ENCODE data around the gene KDM4B. TPM values are rescaled to one million over a fixed set of nuclear protein-coding genes. Genes with fewer than 3 reads are reported as not detected.

Gene KDM4B
- total RNA-seq, 4 donors from 2014 or later = 14.0 to 39.9 (median 19.5) TPM

DNA sequence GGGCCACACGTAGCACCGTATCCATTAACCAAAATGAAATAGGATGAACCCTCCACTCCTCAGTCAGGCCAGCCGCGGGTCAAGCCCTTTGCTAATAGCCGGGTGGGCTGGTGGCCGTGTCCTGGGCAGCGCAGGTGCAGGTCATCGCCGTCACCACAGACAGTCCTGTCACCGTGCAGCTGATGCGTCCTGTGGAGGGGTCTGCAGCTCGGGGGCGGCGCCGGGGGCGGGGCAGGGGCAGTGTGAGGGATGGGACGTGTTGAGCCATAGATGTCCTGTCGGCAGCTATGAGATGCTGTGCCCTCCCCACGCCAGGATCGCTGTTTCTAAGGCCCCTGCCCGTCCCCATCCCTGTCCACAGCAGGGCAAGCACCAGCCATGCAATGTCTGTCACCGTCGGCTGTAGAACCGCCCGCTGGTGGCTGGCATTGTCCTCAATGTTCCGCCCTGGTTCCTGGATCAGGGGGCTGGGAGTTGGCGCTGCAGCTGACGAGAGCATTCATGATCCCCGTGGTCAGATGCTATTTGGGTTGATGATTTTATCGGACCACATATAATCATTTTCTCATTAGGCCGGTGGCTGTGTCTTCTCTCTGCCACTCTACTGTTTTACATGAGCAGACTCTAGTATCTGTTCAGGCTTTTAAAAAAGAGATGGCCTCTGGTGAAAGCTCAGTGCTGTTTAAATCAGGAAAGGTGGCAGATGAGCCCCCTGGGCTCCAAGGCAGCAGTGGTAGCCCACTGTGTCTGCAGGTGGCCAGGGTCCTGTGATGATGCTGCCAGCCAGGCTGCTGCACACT, 126.1 kb downstream of the KDM4B start:
- TF ChIP-seq, protein P1, sequence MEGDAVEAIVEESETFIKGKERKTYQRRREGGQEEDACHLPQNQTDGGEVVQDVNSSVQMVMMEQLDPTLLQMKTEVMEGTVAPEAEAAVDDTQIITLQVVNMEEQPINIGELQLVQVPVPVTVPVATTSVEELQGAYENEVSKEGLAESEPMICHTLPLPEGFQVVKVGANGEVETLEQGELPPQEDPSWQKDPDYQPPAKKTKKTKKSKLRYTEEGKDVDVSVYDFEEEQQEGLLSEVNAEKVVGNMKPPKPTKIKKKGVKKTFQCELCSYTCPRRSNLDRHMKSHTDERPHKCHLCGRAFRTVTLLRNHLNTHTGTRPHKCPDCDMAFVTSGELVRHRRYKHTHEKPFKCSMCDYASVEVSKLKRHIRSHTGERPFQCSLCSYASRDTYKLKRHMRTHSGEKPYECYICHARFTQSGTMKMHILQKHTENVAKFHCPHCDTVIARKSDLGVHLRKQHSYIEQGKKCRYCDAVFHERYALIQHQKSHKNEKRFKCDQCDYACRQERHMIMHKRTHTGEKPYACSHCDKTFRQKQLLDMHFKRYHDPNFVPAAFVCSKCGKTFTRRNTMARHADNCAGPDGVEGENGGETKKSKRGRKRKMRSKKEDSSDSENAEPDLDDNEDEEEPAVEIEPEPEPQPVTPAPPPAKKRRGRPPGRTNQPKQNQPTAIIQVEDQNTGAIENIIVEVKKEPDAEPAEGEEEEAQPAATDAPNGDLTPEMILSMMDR (IDR thresholded peaks at IDR 0.05) = no peak
- TF ChIP-seq POLR2A (IDR thresholded peaks at IDR 0.05) = no peak
- peaks cover 0 to 20% (median 7%) of the 10 kb centered on the region in 3 donors for H3K4me1 ChIP-seq
- H3K27me3 ChIP-seq = no peaks in the 10 kb centered on the region
- H3K27ac ChIP-seq = no peak overlapping the region
- DNase-seq = no peak
- WGBS, 2 donors = 87 to 88% methylated on average over 6 to 7 of the region's 31 CpGs
- intact Hi-C loops (cut with DNase I) = no loop called here
- no peak overlapping the region for H3K4me3 ChIP-seq
- peaks cover 0 to 18% (median 16%) of the 10 kb centered on the region in 3 donors for H3K9me3 ChIP-seq
- peaks cover 0 to 86% (median 8%) of the 10 kb centered on the region in 3 donors for H3K36me3 ChIP-seq

DNA sequence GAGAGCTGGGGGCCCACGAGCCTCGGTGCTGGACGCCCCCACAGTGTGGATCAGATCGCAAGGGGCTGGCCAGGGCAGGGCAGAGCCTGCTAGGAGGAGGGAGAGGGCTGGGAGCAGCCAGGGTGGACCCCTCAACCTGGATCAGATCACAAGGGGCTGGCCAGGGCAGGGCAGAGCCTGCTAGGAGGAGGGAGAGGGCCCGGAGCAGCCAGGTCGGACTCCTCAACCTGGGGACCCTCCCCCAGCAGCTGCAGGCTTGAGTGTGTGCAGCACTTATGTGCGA, 126.6 kb downstream of the KDM4B start:
- H3K4me3 ChIP-seq = no peak overlapping the region
- DNase-seq = no peak
- 81 to 83% methylated on average over 3 to 5 of the region's 7 CpGs for WGBS, 2 donors
- no peaks in the 10 kb centered on the region for H3K27me3 ChIP-seq
- peaks cover 0 to 18% (median 7%) of the 10 kb centered on the region in 3 donors for H3K4me1 ChIP-seq
- H3K27ac ChIP-seq = no peak overlapping the region
- peaks cover 0 to 23% (median 18%) of the 10 kb centered on the region in 3 donors for H3K9me3 ChIP-seq
- no peak for TF ChIP-seq POLR2A (IDR thresholded peaks at IDR 0.05)
- TF ChIP-seq, protein P1 (IDR thresholded peaks at IDR 0.05) = no peak
- H3K36me3 ChIP-seq = peaks cover 0 to 90% (median 8%) of the 10 kb centered on the region in 3 donors
- intact Hi-C loops (cut with DNase I) = no loop called here

DNA sequence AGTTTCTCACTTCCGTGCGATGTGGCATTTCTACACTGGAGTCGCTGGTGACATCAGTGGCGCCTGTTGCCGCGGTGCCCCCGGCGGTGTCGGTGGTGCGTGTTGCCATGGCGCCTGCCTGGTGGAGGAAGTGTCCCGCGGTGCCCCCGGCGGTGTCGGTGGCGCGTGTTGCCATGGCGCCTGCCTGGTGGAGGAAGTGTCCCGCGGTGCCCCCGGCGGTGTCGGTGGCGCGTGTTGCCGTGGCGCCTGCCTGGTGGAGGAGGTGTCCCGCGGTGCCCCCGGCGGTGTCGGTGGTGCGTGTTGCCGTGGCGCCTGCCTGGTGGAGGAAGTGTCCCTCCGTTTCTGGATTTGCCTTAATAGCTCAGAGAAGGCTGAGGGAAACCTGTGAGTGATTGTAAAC, 127.6 kb downstream of the KDM4B start:
- no peak for TF ChIP-seq POLR2A (IDR thresholded peaks at IDR 0.05)
- TF ChIP-seq, protein P1 (IDR thresholded peaks at IDR 0.05) = no peak
- Histone ChIP-seq H3K36me3 (peaks cover 0 to 97% (median 8%) of the 10 kb centered on the region in 3 donors), H3K4me3 (no peak overlapping the region), H3K27ac (no peak overlapping the region), H3K9me3 (peaks cover 0 to 23% (median 18%) of the 10 kb centered on the region in 3 donors), H3K27me3 (no peaks in the 10 kb centered on the region), H3K4me1 (peaks cover 0 to 8% (median 0%) of the 10 kb centered on the region in 3 donors)
- 99 to 100% methylated on average over 3 to 13 of the region's 37 CpGs for WGBS, 2 donors
- intact Hi-C loops (cut with DNase I) = no loop called here
- no peak for DNase-seq

DNA sequence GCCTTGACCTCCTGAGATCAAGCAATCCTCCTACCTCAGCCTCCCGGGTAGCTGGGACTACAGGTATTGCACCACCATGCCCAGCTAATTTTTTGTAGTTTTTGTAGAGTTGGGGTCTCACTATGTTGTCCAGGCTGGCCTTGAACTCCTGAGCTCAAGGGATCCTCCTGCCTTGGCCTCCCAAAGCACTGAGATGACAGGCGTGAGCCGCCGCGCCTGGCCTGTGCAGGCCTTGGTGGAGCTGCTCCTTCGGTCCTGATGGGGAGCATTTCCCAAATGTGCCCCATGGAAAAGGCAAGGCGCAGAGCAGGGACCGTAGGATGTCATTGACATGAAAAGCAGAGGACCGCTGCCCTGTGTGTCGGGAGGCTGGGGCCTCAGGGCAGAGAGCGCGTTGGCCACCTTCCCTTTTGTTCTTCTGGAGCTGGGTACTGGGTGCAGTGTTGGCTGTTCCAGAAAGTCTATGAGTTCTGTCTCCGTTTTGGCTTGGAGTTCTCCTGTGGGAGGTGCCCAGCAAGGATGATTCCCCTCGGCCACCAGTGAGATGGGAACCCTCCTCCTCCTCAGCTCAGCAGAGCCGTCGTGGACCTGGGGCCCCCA, 128.5 kb downstream of the KDM4B start:
- H3K27ac ChIP-seq = no peak overlapping the region
- DNase-seq = no peak
- peaks cover 0 to 96% (median 8%) of the 10 kb centered on the region in 3 donors for H3K36me3 ChIP-seq
- peaks cover 0 to 2% (median under 1%) of the 10 kb centered on the region in 3 donors for H3K4me1 ChIP-seq
- intact Hi-C loops (cut with DNase I) = no loop called here
- H3K27me3 ChIP-seq = no peaks in the 10 kb centered on the region
- TF ChIP-seq, protein P1 (IDR thresholded peaks at IDR 0.05) = no peak
- no peak for TF ChIP-seq POLR2A (IDR thresholded peaks at IDR 0.05)
- H3K4me3 ChIP-seq = no peak overlapping the region
- 100% methylated on average over 1 to 9 of the region's 16 CpGs for WGBS, 2 donors
- peaks cover 0 to 23% (median 18%) of the 10 kb centered on the region in 3 donors for H3K9me3 ChIP-seq

DNA sequence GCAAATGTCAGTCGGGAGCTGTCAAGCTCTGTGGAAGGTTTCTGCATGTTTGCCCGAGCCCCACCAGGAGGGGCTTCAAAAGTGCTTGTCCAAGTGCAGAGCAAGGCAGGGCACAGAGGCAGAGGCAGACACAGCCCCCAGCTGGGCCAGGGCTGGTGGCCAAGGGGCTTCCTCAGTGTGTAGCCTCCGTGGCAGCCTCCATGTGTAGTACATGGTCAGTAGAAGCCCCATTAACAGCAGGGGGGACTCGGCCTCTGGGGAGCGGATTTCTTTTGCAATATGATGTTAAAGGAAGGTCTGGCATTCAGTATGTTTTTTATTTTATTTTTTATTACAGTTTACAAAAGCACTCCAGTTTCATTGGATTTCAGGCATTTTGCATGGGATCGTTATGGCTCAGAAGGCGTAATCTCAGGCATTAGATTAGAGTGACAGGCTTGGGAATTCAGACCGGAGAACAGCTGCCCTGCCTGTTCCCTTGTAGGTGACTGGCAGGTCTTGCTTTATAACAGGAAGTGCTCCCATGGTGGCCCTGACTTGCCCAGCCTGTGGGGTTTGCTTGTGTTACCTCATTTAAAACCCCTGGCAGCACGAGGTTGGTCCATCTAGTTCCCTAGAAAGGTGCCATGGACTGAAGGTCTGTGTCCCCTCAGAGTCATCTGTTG, 129.2 kb downstream of the KDM4B start:
- DNase-seq = no peak
- H3K27ac ChIP-seq = no peak overlapping the region
- H3K4me3 ChIP-seq = no peak overlapping the region
- peaks cover 0 to 96% (median 8%) of the 10 kb centered on the region in 3 donors for H3K36me3 ChIP-seq
- intact Hi-C loops (cut with DNase I) = no loop called here
- WGBS, 2 donors = 93 to 99% methylated on average over 6 of the region's 9 CpGs
- TF ChIP-seq, protein P1 (IDR thresholded peaks at IDR 0.05) = no peak
- no peak for TF ChIP-seq POLR2A (IDR thresholded peaks at IDR 0.05)
- peaks cover 5 to 9% (median 7%) of the 10 kb centered on the region in 3 donors for H3K4me1 ChIP-seq
- H3K9me3 ChIP-seq = peaks cover 0 to 23% (median 18%) of the 10 kb centered on the region in 3 donors
- H3K27me3 ChIP-seq = no peaks in the 10 kb centered on the region
